HuH-7 (cell line): ENCODE measurements around the gene CACNA2D1.
"Not testable (repeated sequence)": the region's sequence is repeated elsewhere in the genome, so short reads cannot be mapped to it uniquely, and the experiment has no call there.

Experiments
- DNase-seq: peaks from one replicate; pipeline ENCODE4 v3.0.0; 2011; ENCODE audit warnings: low spot score

The CACNA2D1 gene

DNA sequence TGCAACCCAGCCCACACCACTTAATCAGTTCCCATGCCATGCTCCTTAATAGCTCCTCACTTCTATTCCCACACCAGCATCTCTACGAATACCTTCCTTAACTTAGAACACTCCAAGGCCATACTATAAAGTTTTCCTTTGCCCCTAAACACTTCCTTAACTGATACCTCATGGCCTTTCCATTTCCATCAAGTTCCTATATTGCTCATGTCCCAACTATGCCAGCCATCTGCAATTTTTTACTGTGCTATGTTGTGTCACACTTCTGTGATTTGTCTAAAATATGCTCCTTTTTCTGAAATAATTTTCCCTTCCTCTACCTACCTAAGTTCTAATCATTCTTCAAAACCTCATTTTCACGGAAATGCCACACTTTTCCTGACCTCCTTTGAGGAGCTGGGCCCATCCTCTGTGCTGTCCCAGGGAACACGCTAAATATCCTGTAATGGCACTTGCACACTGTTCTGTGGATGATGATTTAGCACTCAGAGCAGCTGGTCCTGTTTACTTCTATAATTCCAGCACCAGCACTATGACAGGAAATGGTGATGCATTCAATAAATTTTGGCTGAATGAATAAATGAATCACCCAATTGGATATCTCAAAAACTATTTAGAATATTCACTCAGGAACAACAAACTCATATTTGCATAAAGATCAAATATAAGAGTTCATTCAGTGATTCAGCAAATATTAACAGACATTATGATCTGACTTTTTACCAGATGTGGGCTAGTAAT lies 407.3 kb downstream of the CACNA2D1 start:
- DNase-seq, result no peak

DNA sequence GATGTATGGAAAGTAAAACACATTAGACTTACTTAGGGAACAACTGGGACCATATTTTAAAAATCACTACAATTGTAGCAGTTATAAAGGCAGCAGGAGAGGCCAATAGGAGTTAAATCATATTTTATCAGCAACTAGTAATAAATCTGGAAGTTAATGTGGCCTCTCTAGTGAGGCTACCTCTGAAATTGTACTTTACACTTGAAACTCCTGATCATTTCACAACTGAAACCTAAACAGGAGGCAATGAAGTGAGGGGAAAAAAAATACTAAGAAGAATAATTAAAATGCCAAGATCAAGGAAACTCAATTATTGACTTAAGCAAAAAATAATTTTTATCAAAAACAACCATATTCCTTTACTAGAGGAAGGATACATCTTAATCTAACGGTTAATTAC lies 408.1 kb downstream of the CACNA2D1 start:
- DNase-seq, result no peak

DNA sequence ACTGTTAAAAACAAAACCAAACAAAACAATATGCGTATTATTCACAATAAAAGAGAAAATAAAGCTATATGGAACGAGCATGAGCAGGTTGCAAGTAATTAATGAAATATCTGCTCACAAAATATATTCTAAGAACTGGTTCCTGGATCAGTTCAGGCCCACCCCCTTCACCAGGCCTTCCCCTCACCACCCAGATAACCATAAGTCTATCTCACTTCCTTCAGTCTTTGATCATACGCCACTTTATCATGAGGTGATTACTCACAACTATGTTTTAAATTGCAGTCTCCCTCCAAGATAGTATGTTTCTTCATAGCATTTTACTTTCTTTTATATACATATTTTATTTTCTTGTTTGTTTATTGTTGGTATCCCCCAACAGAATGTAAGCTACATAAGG lies 410.7 kb downstream of the CACNA2D1 start:
- DNase-seq, result no peak

DNA sequence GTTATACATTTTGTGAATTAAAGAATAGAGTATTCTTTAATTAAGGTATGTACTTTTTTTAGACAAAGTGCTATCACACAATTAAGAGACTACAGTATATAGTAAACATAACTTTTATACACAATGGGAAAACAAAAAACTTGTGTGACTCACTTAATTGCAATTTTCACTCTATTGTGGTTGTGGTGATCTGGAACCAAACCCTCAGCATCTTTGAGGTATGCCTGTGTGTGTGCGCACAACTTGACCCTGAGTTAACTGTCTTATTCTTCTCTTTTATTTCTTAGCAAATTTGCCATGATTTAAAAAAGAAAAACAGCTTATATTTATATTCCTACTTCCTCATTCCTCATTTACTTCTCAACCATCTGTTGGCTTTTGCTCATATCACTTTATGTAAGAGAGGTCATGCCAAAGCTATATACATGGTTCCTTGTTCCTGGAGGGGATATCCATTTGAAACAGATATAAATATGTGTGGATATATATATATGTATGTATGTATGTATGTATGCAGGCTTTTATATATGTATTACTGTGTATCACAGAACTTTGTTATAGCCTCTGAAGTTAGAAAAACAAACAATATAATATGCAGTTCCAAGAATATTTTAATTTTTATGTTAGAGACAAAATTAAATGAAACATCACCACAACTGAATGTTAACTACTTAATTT lies 414.2 kb downstream of the CACNA2D1 start:
- no peak for DNase-seq

DNA sequence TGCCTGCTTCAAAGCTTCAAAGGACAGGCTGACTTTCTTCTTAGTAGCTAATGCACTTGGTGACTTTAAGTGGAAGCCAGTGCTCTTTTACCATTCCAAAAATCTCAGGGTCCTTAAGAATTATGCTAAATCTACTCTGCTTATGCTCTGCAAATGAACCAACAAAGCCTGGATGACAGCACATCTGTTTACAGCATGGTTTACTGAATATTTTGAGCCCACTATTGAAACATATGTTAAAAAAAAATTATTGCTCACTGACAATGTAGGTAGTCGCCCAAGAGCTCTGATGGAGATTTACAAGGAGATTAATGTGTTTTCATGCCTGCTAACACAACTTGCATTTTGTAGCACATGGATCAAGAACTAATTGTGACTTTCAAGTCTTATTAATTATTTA lies 415.5 kb downstream of the CACNA2D1 start:
- no peak for DNase-seq

DNA sequence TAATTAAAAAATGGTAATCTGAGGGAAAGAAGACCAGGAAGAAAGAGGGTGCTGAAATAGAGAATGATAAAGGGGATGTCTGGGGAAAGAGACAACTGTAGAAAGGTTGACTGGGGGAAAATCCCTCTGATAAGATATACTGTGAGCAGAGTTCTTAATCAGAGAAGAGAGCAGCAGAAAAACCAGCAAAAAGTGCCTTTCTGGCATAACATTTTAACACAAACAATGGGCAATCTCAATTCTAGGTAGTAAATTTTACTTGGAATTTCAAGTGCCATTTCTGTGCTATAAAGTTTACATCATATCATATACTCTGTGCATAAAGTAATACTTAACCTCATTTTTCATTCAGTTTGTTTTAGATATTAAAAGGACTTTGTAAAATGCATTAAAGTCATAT lies 421.9 kb downstream of the CACNA2D1 start:
- DNase-seq, result no peak

DNA sequence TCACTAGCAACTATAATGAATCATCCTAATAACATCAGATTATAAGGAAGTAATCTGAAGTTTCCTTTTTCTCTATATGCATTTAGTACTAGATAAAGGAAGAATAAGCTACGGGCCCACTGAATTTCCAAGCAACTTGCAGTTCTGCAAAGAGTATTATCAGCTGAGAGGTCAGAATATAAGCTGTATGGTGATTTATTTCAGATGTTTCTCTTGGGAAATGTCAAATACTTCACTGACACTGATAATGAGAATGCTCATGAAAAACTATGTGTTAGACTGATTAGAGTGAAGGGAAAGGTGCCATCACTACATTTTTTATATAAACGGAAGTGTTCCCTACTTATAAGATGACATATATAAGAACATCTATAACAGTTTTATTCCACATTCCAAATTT lies 422.5 kb downstream of the CACNA2D1 start:
- DNase-seq, result no peak

DNA sequence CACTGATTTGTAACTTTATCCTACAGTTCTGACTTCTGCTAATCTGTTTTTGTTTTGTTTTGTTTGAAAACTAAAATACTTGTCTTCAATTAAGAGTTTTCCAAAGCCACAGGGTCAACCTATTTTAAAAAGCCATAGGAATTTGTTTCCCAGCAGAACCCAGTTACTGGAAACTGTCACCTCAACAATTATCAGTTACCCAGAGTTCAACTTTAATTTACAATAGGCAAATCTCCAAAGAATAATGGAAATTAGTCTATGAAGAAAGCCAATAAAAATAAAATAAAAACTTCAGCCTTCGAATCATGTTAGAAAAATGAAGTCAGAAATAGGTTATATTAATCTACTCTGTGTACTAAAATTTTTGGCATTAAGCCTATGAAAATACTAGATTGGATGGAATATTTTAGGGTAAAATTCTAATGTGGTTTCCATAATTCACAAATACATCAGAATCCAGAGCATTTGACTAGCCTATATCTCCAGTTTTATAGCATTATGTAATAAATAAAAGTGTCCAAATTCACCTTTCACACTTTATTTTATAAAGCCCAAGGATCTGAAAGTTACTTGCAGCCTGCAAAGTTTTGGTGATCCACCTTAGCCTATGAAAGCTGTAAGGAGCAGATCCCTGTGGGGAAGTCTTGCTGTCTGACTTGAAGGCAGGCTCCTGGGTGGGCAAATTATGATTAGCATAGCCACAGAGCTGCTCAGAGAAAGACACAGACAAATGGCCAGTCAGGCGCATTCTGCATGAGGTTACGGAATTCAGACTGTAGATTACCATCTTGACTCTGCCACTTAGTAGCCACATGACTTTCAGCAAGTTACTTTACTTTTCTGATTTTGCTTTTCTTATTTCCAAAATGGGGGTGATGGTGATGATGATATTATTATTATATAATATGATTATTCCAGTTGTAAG lies 423.8 kb downstream of the CACNA2D1 start:
- no peak for DNase-seq

DNA sequence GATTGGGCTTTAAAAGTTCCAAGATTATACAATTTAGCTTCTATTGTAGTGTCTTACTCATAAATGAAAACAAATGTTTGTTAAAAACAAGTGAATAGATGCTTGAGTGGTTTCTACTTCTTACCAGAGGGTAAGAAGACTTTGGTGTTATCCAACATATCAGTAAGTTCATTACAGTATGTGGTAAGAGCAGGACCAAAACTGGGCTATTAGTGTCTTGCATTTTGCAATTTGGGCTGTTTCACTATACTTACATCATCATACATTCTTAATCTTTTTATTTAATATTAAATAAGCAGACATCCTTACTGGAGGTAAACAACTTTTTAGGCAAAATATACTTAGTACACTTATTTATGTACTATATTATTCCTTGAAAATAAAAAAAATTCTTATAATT lies 425.4 kb downstream of the CACNA2D1 start:
- DNase-seq, result no peak

DNA sequence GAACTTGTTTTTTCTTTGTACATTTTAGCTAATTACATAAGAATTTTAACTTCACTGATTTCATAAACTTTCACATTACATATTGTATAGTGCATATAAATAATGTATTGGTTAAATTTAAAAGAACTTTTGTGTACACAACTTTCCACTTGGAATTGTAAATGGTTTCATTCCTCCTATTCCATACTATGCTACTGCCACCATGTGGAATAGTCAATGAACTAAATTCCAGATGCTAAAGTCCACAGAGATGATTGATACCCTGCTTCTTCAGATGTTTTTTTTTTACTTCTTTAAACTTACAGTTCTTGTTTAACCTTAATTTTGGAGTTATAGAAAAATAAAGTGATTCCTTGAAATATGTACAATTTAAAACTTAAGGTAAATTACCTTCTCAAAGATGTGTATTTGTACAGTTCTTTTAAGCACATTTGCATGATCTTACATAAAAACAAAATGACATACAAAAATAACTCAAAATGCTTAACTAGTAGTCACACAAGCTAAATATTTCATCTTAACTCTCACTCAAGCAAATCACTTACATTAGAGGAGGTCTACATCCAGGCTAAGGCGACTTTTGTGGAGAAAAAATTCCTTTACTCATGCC lies 426.1 kb downstream of the CACNA2D1 start:
- peak; percentile 10 for DNase-seq

DNA sequence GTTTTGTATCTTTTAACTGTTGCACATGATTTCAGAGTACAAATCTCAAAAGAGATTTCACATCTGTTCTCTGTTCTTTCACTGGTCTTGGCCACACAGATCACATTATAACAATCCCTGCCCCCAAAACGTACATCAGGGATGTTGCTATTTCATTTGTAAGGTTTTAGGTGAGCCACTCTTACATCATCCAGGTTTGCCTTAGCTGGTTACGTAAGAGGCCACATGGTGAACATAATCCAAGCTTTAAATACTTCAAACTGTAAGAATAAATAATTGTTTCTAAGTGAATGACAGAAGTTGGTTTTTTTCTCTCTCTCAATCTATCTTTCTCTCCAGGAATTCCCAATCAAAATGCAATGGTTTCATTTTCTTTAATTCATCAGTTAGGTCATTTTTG lies 427.8 kb downstream of the CACNA2D1 start:
- DNase-seq, result no peak

DNA sequence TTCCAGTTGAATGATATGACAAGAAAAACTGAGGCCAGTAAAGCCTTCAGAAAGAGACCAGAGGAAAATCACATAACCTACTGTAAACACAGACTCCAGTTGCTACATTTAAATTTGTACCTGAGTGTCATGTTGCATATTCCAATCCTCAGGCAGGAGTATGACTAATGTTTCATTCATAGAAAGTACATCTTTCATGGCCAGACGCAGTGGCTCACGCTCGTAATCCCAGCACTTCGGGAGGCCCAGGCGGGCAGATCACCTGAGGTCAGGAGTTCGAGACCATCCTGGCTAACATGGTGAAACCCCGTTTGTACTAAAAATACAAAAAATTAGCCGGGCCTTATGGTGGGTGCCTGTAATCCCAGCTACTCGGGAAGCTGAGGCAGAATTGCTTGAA lies 429.0 kb downstream of the CACNA2D1 start:
- not testable (repeated sequence) for DNase-seq

DNA sequence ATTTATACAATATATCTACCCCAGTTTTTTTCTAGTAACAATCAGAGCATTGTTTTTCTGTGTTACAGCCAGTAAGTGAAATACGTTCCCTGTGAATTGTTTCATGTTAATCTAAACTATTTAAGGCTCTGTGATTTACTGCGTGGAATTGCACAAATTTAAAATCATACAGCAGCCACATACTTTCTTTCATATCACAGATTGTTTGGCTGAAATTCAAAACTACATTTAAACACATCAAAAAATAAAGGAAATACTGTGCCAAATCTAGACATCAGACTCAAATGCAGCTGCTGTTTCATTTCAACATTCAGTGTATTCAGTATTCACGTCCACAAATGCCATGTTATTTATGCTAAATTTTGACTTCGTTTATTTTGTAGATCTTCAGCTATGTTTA lies 431.1 kb downstream of the CACNA2D1 start:
- DNase-seq, result no peak

DNA sequence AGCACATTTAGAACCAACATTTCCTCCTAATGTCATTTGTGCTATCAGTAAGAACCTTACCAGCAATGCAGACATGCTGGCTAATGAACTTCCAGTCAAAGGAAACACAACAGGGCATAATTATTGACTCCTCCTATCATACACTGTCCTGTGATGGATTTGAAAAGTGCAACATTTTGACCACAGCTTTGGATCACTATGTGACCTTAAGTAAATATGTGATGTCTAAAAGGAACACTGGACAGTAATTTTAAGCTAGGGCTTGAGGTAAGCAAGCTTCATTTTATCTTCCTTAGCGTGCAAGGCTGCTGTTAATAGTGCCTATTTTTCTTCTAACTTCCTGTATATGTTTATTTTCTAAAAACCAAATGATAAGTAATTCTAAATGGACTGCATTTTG lies 433.2 kb downstream of the CACNA2D1 start:
- no peak for DNase-seq

DNA sequence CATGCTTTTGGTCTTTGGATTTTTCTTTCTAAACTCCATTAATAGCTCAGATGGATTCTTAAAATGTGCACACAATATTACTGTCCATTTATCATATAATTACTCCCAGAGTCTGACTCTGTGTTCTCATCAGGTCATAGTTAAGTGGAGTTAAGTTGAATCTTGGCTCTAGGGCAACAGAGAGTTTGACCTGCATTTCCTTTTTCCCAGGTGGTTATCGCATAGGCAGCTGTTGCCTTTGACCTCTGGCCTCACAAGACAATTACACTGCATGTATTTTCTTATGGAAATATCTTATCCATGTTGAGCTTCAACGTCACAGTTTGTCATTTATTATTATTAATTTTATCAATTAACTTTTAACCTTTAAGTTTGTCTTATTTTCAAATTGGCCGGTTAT lies 436.3 kb downstream of the CACNA2D1 start:
- DNase-seq, result no peak

DNA sequence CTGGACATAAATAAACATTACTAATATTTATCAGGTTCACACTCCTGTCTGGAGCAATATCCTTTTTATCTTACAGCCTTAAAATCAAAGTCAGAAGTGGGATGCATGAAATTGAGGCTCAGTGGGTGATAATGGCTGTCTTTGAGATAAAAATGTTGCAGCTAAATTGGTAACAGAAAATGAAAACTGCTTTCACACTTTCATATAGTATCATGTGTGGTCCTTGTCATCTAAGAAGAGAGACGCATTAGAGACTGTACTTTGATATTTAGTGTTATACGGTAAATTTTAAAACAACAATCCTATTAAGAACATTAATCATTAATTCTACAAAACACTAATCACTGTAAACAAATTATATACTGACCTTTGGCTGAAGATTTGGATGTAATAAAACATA lies 438.5 kb downstream of the CACNA2D1 start:
- no peak for DNase-seq

DNA sequence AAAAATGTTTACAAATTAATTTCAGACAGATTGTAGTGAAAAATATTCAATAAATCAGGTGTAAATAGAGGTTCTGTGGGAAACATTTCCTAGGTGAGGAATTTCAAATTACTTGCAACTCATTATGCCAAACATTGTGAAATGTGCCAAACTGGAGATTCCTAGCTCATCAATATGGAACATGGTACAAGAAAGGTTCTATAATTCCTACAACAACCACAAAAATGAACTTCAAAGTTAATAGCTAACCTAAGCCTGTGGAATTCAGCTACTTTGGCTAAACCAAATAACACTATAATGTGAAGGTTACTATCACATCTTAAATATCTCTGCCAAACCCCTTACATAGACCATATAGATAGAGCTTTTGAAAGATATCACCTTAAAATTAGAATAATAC lies 450.4 kb downstream of the CACNA2D1 start:
- DNase-seq, result no peak

DNA sequence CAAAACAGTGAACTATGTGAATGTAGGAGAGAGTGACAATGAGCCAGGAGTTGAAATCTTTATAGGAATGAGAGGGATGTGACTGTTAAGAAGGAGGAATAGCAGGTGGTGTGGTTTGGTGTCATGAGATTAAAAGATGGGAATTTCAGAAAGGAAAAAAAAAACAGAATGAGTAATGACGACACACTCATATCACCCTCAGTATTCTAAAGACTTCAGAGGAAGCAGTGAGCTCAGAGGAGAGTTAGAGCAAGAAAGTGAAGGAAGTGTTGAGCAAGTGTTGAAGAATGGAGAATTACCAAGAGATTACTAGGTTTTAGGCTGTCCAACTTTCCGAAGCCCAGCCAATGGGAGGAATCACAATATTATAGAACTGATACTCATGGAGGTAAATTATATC lies 453.2 kb downstream of the CACNA2D1 start:
- DNase-seq, result no peak

DNA sequence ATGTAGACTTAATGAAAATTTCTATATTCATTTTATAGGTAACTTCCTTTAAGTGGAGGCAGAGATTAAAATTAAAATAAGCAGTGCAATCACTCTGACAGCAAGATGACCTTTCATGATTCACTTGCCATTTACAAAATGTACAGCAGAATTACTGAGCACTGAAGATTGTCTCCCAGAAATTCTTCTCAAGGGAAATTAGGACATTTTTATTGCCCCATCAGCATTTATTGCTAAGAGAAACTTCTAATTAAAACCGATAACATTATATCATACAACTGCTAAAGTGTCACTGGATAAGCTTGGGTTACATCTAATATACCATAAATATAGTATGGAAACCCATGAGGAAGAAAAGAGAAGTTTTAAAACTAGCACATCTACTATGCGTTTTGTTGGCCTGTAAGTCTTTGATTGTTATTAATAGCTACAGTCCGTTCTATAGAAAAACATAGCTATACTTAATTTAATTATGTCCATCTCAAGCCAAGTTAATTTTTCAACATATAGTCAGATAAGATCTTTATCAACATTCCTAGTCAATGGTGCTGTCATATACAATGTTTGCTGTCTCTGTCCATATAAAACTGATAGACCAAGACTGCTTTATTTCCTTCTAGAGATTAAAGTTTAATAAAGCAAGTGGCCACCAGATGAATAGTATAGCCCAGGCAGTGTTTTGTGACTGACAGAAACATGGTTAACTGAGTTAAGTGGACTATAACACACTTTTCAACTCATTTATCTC lies 456.7 kb downstream of the CACNA2D1 start:
- DNase-seq, result no peak

DNA sequence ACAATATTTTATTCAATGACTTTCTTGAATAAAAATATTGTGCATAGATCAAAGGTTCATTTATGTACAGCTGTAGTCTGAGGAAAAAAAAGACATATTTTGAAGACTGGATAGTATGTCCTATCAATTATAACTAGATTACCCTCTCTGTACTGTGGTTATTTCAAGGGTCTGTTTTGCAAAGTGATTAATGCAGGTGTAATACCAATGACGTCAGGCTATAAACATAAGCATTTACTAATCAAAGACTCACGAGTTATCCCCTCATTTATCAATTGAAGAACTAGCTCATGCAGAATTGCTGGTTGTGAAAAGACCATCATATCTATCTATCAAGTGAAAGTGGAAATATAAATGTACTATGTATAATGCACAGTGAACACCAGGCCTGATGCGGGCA lies 460.2 kb downstream of the CACNA2D1 start:
- DNase-seq, result no peak

DNA sequence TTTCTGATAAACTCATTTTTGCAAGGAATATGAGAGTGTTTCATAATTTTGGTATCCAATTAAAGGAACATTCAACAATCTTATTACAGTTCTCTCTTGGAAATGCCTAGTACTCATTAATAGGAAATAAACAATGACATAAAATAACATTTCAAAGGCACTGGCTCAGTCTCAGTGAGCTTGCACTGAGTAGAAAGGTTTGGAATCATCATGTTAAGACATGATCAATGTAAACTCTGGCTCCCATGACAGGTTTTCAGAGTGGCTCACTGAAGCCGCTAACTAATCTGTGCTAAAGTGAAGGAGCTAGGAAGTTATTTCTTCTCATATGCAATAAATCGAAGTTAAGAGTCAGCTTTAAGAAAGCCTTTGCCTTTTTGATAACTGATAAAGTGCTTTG lies 470.5 kb downstream of the CACNA2D1 start:
- DNase-seq, result no peak

DNA sequence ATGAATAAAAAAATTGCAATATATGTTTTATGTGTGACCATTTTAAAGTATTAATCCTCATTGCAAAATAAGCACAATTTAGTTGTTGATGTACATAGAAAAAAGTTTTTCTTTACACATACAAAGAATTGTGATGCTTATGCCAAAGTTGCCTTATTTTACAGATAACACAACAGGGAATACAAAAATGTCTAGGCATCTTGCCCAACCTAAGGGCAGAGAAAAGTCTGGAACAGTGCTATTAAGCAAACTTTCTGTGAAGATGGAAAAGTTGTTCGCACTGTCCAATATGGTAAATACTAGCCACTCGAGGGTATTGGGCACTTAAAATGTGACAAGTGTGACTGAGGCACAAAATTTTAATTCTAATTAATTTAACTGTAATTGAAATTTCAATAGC lies 483.6 kb downstream of the CACNA2D1 start:
- DNase-seq, result no peak
